GM12865 (cell line): Measurements from ENCODE around the gene TBKBP1.

Experiments used
- DNase-seq: peaks from one replicate; pipeline ENCODE4 v3.0.0; 2010; ENCODE audit warnings: low read depth
- H3K4me3 ChIP-seq: 2 replicates; pipeline ENCODE4 v1.5.1; 2011; ENCODE audit warnings: mild to moderate bottlenecking, low read depth, low read length, control low read depth
- TF ChIP-seq, protein P1 (sequence below): IDR thresholded peaks from 2 replicates; pipeline ENCODE4 v1.5.1; 2011; ENCODE audit warnings: low read length, control low read depth, low read depth, inconsistent platforms; ENCODE audit not compliant: insufficient read depth; ENCODE audit errors: missing control alignments

TBKBP1 gene, protein sequence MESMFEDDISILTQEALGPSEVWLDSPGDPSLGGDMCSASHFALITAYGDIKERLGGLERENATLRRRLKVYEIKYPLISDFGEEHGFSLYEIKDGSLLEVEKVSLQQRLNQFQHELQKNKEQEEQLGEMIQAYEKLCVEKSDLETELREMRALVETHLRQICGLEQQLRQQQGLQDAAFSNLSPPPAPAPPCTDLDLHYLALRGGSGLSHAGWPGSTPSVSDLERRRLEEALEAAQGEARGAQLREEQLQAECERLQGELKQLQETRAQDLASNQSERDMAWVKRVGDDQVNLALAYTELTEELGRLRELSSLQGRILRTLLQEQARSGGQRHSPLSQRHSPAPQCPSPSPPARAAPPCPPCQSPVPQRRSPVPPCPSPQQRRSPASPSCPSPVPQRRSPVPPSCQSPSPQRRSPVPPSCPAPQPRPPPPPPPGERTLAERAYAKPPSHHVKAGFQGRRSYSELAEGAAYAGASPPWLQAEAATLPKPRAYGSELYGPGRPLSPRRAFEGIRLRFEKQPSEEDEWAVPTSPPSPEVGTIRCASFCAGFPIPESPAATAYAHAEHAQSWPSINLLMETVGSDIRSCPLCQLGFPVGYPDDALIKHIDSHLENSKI

DNA sequence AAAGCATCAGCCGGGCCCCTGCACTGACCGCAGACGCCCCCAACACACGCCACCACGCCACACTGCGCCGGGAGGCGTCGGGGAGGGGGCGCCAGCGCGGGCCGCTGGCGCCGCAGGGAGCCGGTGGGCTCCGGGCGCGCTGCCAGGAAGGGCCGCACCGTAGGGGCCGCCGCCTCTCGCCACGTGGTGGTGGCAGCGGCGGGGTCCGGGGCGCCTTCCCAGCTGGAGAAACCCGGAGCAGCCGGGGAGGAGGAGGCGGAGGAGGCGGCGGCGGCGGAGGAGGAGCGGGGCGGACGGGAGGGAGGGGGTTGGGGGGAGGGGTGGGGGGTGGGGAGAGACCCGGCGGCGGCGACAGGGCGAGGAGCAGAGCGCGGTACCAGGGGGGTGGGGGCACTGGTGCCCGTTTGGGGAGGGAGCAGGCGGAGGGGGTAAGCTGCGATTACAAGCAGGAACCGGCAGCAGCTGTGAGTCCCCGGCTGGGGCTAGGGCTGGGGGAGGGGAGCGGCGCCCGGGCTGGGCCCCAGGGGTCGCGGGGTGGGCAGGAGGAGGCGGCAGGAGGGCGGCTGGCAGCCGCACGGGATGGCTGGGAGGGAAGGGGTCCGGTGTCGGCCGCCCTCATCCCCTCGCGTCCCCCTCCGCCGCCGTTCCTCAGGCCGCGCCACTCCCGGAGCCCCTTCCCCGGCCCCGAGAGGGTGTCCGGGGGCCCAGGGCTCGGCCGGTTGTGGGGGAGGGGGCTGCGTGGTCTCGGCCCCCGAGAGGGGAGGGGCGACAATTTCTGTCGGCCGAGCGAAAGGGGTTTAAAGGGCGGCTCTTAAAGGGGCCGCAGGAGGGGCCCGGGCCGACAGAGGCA lies at the start of gene TBKBP1:
TSS of gene TBKBP1 (plus strand) at position 431 of the 850 bp plus-strand sequence. CDS start 1,952 bp downstream, outside the sequence.
- H3K4me3 ChIP-seq: peak within 1 kb of the TSS; percentile 48
- no peak for DNase-seq
- TF ChIP-seq, protein P1, sequence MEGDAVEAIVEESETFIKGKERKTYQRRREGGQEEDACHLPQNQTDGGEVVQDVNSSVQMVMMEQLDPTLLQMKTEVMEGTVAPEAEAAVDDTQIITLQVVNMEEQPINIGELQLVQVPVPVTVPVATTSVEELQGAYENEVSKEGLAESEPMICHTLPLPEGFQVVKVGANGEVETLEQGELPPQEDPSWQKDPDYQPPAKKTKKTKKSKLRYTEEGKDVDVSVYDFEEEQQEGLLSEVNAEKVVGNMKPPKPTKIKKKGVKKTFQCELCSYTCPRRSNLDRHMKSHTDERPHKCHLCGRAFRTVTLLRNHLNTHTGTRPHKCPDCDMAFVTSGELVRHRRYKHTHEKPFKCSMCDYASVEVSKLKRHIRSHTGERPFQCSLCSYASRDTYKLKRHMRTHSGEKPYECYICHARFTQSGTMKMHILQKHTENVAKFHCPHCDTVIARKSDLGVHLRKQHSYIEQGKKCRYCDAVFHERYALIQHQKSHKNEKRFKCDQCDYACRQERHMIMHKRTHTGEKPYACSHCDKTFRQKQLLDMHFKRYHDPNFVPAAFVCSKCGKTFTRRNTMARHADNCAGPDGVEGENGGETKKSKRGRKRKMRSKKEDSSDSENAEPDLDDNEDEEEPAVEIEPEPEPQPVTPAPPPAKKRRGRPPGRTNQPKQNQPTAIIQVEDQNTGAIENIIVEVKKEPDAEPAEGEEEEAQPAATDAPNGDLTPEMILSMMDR: no peak

DNA sequence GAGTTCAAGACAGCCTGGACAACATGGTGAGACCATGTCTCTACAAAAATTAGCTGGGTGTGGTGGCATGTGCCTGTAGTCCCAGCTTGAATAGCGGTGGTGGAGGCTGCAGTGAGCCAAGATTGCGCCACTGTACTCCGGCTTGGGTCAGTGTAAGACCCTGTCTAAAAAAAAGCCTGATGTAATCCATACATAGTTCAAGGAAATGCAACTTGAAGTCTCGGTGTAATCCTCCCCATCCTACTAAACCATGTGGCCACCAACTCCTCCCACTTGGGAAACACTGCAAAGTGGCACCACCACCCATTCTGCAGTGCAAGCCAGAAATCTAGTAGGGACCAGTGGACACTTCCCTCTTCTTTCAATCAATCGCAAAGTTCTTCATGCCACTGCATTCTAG lies 49.6 kb upstream of the TBKBP1 start:
- no peak overlapping the region for H3K4me3 ChIP-seq
- no peak for DNase-seq
- TF ChIP-seq, protein P1: no peak

DNA sequence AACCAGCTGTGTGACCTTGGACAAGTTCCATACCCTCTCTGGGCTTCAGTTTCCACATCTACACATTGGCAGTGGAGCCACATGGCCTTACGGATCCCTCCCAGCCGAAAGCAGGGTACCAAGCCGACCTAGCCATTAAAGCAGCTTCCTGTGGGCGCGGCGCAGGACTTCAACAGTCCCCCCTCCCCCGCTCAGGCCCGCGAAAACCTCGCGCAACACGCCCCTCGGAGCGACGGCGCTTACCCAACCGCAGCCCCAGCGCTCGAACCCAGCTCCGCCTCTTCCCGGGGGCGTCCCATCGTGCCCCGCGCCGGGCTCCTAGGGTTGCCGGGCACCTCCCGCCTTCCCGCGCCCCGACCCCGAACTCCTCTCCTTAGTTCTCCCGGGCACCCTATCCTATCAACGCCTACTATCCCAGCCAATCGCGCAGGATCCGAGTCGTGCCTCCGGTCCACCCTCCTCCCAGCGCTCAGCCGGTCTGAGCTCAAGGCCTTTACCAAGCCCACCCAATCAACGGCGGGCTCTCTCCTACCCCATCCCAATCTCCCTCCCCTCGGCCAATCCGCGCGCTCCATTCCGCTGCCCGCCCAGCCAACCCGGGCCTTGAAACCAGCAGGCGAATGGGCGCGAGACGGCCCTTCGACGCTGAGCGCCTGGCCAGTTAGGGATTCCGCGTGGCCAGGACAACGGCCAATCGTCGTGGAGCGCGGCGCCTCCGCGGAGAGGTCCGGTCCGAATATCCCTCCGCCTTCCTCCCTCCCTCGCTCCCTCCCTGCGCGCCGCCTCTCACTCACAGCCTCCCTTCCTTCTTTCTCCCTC lies 44.6 kb upstream of the TBKBP1 start, which contains the start of gene KPNB1:
TSS of gene KPNB1 (plus strand) at position 767 of the 819 bp plus-strand sequence. CDS start 326 bp downstream, outside the sequence.
- TF ChIP-seq, protein P1: no peak
- peak; percentile 100 for DNase-seq

DNA sequence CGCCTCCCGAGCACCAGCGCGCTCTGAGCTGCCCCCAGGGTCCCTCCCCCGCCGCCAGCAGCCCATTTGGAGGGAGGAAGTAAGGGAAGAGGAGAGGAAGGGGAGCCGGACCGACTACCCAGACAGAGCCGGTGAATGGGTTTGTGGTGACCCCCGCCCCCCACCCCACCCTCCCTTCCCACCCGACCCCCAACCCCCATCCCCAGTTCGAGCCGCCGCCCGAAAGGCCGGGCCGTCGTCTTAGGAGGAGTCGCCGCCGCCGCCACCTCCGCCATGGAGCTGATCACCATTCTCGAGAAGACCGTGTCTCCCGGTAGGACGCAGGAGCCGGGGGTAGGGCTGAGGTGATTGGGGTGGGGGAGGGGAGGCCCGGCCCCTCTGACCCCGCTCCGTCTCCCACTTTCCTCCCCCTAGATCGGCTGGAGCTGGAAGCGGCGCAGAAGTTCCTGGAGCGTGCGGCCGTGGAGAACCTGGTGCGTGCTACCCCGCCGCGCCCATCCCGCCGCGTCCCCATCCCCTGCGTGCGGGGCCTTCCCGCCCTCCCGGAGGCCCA lies 43.9 kb upstream of the TBKBP1 start:
- peak overlapping the region; percentile 83 for H3K4me3 ChIP-seq
- TF ChIP-seq, protein P1: no peak
- DNase-seq: peak; percentile 80

More for the DNA sequence above, 44.6 kb upstream of the TBKBP1 start, which contains the start of gene KPNB1:
- peak within 1 kb of the TSS; percentile 83 for H3K4me3 ChIP-seq

DNA sequence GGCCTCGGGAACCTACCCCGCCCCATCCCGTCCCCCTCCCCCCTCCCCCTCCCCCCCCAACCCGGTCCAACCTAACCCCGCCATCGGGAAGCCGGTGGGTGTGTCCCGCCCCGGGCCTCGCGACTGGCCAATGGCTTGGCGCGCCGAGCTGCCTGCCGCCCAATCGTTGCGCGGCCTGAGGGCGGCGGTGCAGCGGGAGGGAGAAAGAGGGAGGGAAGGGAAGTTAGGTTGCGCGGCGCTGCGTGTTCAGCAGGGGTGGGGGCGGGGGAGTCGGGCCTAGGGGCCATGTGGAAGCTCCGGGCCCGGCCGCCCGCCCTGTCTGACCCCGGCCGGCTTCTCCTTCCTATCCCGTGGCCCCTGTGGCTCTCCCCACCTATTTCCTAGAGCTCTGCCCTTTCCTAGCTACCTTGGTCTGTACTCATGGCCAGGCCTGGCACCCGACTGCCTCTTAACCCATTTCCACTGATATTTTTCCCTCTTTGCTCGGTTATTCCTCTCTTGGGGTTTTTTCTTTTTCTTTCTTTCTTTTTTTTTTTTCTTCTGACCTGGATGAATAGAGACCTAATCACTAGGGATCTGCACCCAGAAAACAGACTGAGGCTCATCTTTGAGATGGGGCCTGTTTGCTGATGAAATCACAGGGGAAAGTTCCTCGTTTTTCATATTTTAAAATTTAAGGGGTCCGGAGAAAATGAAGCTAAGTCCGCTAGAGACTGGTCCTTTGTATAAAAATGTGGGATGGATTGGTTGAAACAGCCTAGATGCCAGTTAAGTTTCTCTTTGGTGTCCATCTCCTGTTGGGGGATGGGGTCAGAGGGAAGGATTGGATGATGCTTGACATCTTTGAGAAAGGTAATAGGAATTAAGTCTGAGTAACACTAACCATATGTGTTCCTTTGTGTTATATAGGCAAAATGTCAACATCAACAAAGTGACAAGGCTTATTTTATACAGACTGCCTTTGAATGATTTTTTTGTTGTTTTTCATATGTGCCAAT lies 43.1 kb upstream of the TBKBP1 start:
- DNase-seq: peak; percentile 99
- TF ChIP-seq, protein P1: no peak
- H3K4me3 ChIP-seq: peak overlapping the region; percentile 83
